ENCODE data around the gene GRK1. TPM values are rescaled to one million over a fixed set of nuclear protein-coding genes. Genes with fewer than 3 reads are reported as not detected.

Gene GRK1
- total and polyA plus RNA-seq, 2 experiments from 2014 or later: not detected

- no peak overlapping the region for H3K27ac Mint-ChIP-seq
Observed at GRCh38 chr13:113759525-113760137, 92.6 kb downstream of the GRK1 start.

More at GRCh38 chr13:113759525-113760137, 92.6 kb downstream of the GRK1 start:
- peaks cover 33% of the 10 kb centered on the region for H3K27me3 Mint-ChIP-seq (ENCODE audit: insufficient read depth, low read depth, poor library complexity)
- no peak for TF ChIP-seq CREB1 (CRISPR knock-in tag; IDR thresholded peaks at IDR 0.05; ENCODE audit: low read depth)
- no peak for TF ChIP-seq ZNF462 (CRISPR knock-in tag; IDR thresholded peaks at IDR 0.05)
- TF ChIP-seq POLR2AphosphoS5 (IDR thresholded peaks at IDR 0.05; ENCODE audit: low read depth): no peak
- no peak for TF ChIP-seq ZNF114 (CRISPR knock-in tag; IDR thresholded peaks at IDR 0.05)
- TF ChIP-seq JUNB (IDR thresholded peaks at IDR 0.05; ENCODE audit: unreplicated experiment): no peak
- no peak for TF ChIP-seq ZNF331 (CRISPR knock-in tag; IDR thresholded peaks at IDR 0.05; ENCODE audit: low read depth)
- TF ChIP-seq EZH2phosphoT487 (IDR thresholded peaks at IDR 0.05; ENCODE audit: unreplicated experiment): no peak
- TF ChIP-seq REST (IDR thresholded peaks at IDR 0.05; ENCODE audit: unreplicated experiment): no peak
- peak; percentile 48 for TF ChIP-seq EZH2 (IDR thresholded peaks at IDR 0.05; ENCODE audit: low read depth, unreplicated experiment)
- DNase-seq (ENCODE audit: low spot score) (peak; percentile 31), ATAC-seq (peak; percentile 15)
- peak overlapping the region; percentile 85 for H3K4me3 Mint-ChIP-seq
- H4K20me1 ChIP-seq (replicated peaks; ENCODE audit: insufficient read depth): no peaks in the 10 kb centered on the region
- peak overlapping the region; percentile 88 for H3K4me3 ChIP-seq
- no peaks in the 10 kb centered on the region; the same call in 2 of the 3 replicates for H3K9me3 Mint-ChIP-seq
- H3K4me1 Mint-ChIP-seq: peaks cover 13% of the 10 kb centered on the region
- peaks cover 41% of the 10 kb centered on the region for H3K27me3 ChIP-seq (ENCODE audit: insufficient read depth)
- H3K4me2 ChIP-seq: peak overlapping the region; percentile 100
- no peaks in the 10 kb centered on the region for H3K9me2 ChIP-seq (ENCODE audit: insufficient read depth)
- no peaks in the 10 kb centered on the region for H3K79me2 ChIP-seq (replicated peaks; ENCODE audit: insufficient read depth)
- peak overlapping the region; percentile 99 for H2AFZ ChIP-seq
- H3K27ac ChIP-seq (ENCODE audit: low read depth): no peak overlapping the region
- H3F3A ChIP-seq (replicated peaks; ENCODE audit: low read depth): peaks cover 15% of the 10 kb centered on the region
- H3K36me3 ChIP-seq (ENCODE audit: insufficient read depth): no peaks in the 10 kb centered on the region
- H3K4me1 ChIP-seq (ENCODE audit: insufficient read depth): peaks cover 8% of the 10 kb centered on the region; the same call in 1 of the 2 replicates
- H3K36me3 Mint-ChIP-seq (ENCODE audit: low read depth): no peaks in the 10 kb centered on the region; the same call in 2 of the 3 replicates

All from GM23338 (cell line).